Astrocyte (in vitro differentiated cells and primary cell): ENCODE measurements around the gene FAM3A. TPM values are rescaled to one million over a fixed set of nuclear protein-coding genes. Genes with fewer than 3 reads are reported as not detected.
A peak's percentile ranks its signal among the peaks of the same experiment; 100 is the strongest.
"Not testable (repeated sequence)": the region's sequence is repeated elsewhere in the genome, so short reads cannot be mapped to it uniquely, and the experiment has no call there.

Experiments used
- DNase-seq: peaks from one replicate; pipeline ENCODE4 v3.0.0-alpha.2; 2010; ENCODE audit warnings: low read depth
- FAIRE-seq: peaks from 2 replicates; lab custom pipeline; 2011; peaks lifted over from hg19 to GRCh38; lab: Jason Lieb, UNC
- H2AFZ ChIP-seq: 2 replicates; pipeline ENCODE4 v1.6.0; 2012; ENCODE audit warnings: low read depth, low read length, inconsistent platforms
- H3K27ac ChIP-seq: 2 replicates; pipeline ENCODE4 v1.5.1; 2011; ENCODE audit warnings: low read depth, low read length, inconsistent platforms
- H3K27me3 ChIP-seq: 2 replicates; pipeline ENCODE4 v1.6.0; 2011; ENCODE audit warnings: low read length, inconsistent platforms; ENCODE audit not compliant: insufficient read depth
- H3K36me3 ChIP-seq: 2 replicates; pipeline ENCODE4 v1.5.1; 2011; ENCODE audit warnings: low read length, inconsistent platforms; ENCODE audit not compliant: insufficient read depth
- H3K4me1 ChIP-seq: 2 replicates; pipeline ENCODE4 v1.5.1; 2011; ENCODE audit warnings: low read length, inconsistent platforms; ENCODE audit not compliant: insufficient read depth
- H3K4me2 ChIP-seq: 2 replicates; pipeline ENCODE4 v1.6.0; 2012; ENCODE audit warnings: low read length, inconsistent platforms
- H3K4me3 ChIP-seq: 2 replicates; pipeline ENCODE4 v1.5.1; 2011; ENCODE audit warnings: low read depth, mild to moderate bottlenecking, low read length, inconsistent platforms; ENCODE audit not compliant: insufficient read depth
- H3K79me2 ChIP-seq: 2 replicates; pipeline ENCODE4 v1.6.0; 2012; ENCODE audit warnings: mild to moderate bottlenecking, low read length, inconsistent platforms; ENCODE audit not compliant: insufficient read depth
- H3K9ac ChIP-seq: 2 replicates; pipeline ENCODE4 v1.6.0; 2012; ENCODE audit warnings: mild to moderate bottlenecking, low read length, inconsistent platforms
- H3K9me3 ChIP-seq: 2 replicates; pipeline ENCODE4 v1.5.1; 2012; ENCODE audit warnings: low read depth, mild to moderate bottlenecking, low read length, inconsistent platforms; ENCODE audit not compliant: insufficient read depth
- H4K20me1 ChIP-seq: 2 replicates; pipeline ENCODE4 v1.6.0; 2012; ENCODE audit warnings: low read length, inconsistent platforms; ENCODE audit not compliant: insufficient read depth
- H3K27ac Mint-ChIP-seq: one replicate; pipeline ENCODE4 v1.8.0; 2021; ENCODE audit warnings: mild to moderate bottlenecking, mixed read lengths; ENCODE audit not compliant: unreplicated experiment
- H3K27me3 Mint-ChIP-seq: one replicate; pipeline ENCODE4 v1.8.0; 2021; ENCODE audit warnings: low read depth, mixed read lengths; ENCODE audit not compliant: unreplicated experiment
- H3K36me3 Mint-ChIP-seq: one replicate; pipeline ENCODE4 v1.8.0; 2021; ENCODE audit warnings: low read depth, mixed read lengths; ENCODE audit not compliant: unreplicated experiment
- H3K4me1 Mint-ChIP-seq: one replicate; pipeline ENCODE4 v1.8.0; 2021; ENCODE audit warnings: low read depth, mixed read lengths; ENCODE audit not compliant: unreplicated experiment
- H3K4me3 Mint-ChIP-seq: one replicate; pipeline ENCODE4 v1.8.0; 2021; ENCODE audit warnings: mild to moderate bottlenecking, moderate library complexity, mixed read lengths; ENCODE audit not compliant: unreplicated experiment
- H3K9me3 Mint-ChIP-seq: one replicate; pipeline ENCODE4 v1.8.0; 2021; ENCODE audit warnings: mild to moderate bottlenecking, mixed read lengths; ENCODE audit not compliant: unreplicated experiment
- EZH2 ChIP-seq: IDR thresholded peaks from 2 replicates; pipeline ENCODE4 v1.6.1; 2012; ENCODE audit warnings: mild to moderate bottlenecking, low read length, inconsistent platforms; ENCODE audit not compliant: insufficient read depth
- total RNA-seq: library from RNA; stranded (reverse); gene quantifications from 2 replicates; pipeline ENCODE4 v1.2.1, GENCODE V29; 2021
- TF ChIP-seq, protein P1 (sequence below): IDR thresholded peaks from 2 replicates; pipeline ENCODE4 v1.5.1; 2011; ENCODE audit warnings: low read depth, mild to moderate bottlenecking, inconsistent platforms, low read length, moderate library complexity; ENCODE audit not compliant: insufficient read depth

The FAM3A gene
- total RNA-seq, 1 donor from 2014 or later: 20.9 TPM

GRCh38 chrX:154502098-154502497 is 13.9 kb downstream of the FAM3A start:
- Mint-ChIP-seq H3K27me3 (no peaks in the 10 kb centered on the region), H3K9me3 (no peaks in the 10 kb centered on the region), H3K27ac (no peak overlapping the region), H3K4me3 (no peak overlapping the region), H3K36me3 (no peaks in the 10 kb centered on the region), H3K4me1 (peaks cover 13% of the 10 kb centered on the region)
- Histone ChIP-seq H3K27ac (no peak overlapping the region), H3K79me2 (no peaks in the 10 kb centered on the region), H3K4me3 (no peak overlapping the region), H3K4me1 (peaks cover 7% of the 10 kb centered on the region), H3K36me3 (no peaks in the 10 kb centered on the region), H3K9me3 (no peaks in the 10 kb centered on the region), H3K27me3 (no peaks in the 10 kb centered on the region), H3K4me2 (no peak overlapping the region), H2AFZ (no peak overlapping the region), H3K9ac (no peak overlapping the region), H4K20me1 (no peaks in the 10 kb centered on the region)
- TF ChIP-seq, protein P1, sequence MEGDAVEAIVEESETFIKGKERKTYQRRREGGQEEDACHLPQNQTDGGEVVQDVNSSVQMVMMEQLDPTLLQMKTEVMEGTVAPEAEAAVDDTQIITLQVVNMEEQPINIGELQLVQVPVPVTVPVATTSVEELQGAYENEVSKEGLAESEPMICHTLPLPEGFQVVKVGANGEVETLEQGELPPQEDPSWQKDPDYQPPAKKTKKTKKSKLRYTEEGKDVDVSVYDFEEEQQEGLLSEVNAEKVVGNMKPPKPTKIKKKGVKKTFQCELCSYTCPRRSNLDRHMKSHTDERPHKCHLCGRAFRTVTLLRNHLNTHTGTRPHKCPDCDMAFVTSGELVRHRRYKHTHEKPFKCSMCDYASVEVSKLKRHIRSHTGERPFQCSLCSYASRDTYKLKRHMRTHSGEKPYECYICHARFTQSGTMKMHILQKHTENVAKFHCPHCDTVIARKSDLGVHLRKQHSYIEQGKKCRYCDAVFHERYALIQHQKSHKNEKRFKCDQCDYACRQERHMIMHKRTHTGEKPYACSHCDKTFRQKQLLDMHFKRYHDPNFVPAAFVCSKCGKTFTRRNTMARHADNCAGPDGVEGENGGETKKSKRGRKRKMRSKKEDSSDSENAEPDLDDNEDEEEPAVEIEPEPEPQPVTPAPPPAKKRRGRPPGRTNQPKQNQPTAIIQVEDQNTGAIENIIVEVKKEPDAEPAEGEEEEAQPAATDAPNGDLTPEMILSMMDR: no peak
- no peak for TF ChIP-seq EZH2
- no peak for DNase-seq
- no peak for FAIRE-seq

DNA sequence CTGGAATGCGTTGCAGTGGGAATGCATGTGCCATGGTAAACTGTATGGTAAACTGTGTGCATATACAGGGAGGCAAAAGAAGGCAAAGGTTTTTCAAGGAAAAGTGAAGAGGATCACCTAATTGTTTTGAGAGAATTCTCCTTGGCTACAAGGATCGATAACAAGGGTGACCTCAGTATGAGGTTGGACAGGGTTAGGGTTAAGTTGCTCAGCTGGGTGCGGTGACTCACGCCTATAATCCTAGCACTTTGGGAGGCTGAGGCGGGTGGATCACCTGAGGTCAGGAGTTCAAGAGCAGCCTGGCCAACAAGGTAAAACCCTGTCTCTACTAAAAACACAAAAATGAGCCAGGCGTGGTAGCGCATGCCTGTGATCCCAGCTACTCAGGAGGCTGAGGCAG is 14.6 kb downstream of the FAM3A start:
- not testable (repeated sequence) for H3K27ac Mint-ChIP-seq, H3K36me3 ChIP-seq, H3K36me3 Mint-ChIP-seq, H2AFZ ChIP-seq, H3K27me3 Mint-ChIP-seq, H3K4me2 ChIP-seq, DNase-seq, H4K20me1 ChIP-seq, H3K9me3 ChIP-seq, H3K27me3 ChIP-seq, H3K9me3 Mint-ChIP-seq, H3K4me3 Mint-ChIP-seq, H3K4me1 ChIP-seq, H3K27ac ChIP-seq, H3K4me3 ChIP-seq, H3K79me2 ChIP-seq, H3K9ac ChIP-seq
- peak; percentile 41 for FAIRE-seq
- peaks cover 13% of the 10 kb centered on the region for H3K4me1 Mint-ChIP-seq

- H3K36me3 ChIP-seq, H3K4me1 Mint-ChIP-seq, H3K9ac ChIP-seq, H2AFZ ChIP-seq, H3K79me2 ChIP-seq, H3K4me3 ChIP-seq, H3K4me3 Mint-ChIP-seq, FAIRE-seq, H3K27me3 ChIP-seq, H3K27ac Mint-ChIP-seq, H4K20me1 ChIP-seq, H3K4me2 ChIP-seq, DNase-seq, H3K4me1 ChIP-seq, H3K27me3 Mint-ChIP-seq, H3K9me3 Mint-ChIP-seq, H3K9me3 ChIP-seq, H3K36me3 Mint-ChIP-seq, H3K27ac ChIP-seq: not testable (repeated sequence)
These were observed 19.4 kb downstream of the FAM3A start for GRCh38 chrX:154496591-154497137.
